ENCODE results near the gene CARTPT. TPM values are rescaled to one million over a fixed set of nuclear protein-coding genes. Genes with fewer than 3 reads are reported as not detected.

The CARTPT gene
- total RNA-seq, 2 experiments from 2014 or later, result not detected

- no peaks in the 10 kb centered on the region for H3K4me1 Mint-ChIP-seq
- ATAC-seq (ENCODE audit: low read depth) (no peak), DNase-seq (no peak)
- H3K27ac Mint-ChIP-seq, result no peak overlapping the region
- peaks cover 9% of the 10 kb centered on the region for H3K27me3 Mint-ChIP-seq
- no peak overlapping the region for H3K4me3 Mint-ChIP-seq
- no peaks in the 10 kb centered on the region for H3K9me3 Mint-ChIP-seq
- no peaks in the 10 kb centered on the region for H3K36me3 Mint-ChIP-seq
- POLR2A ChIA-PET, result no interaction called here
Observed at GRCh38 chr5:71744009-71744790, 25.1 kb downstream of the CARTPT start.

GRCh38 chr5:71747182-71747581 lies 28.1 kb downstream of the CARTPT start:
- Mint-ChIP-seq H3K4me3 (no peak overlapping the region), H3K36me3 (no peaks in the 10 kb centered on the region), H3K9me3 (no peaks in the 10 kb centered on the region), H3K4me1 (no peaks in the 10 kb centered on the region), H3K27ac (no peak overlapping the region), H3K27me3 (peaks cover 2% of the 10 kb centered on the region)
- POLR2A ChIA-PET, result no interaction called here
- DNase-seq, result no peak
- no peak for ATAC-seq (ENCODE audit: low read depth)

- Mint-ChIP-seq H3K36me3 (no peaks in the 10 kb centered on the region), H3K9me3 (no peaks in the 10 kb centered on the region), H3K4me1 (no peaks in the 10 kb centered on the region), H3K4me3 (no peak overlapping the region), H3K27me3 (peaks cover 2% of the 10 kb centered on the region), H3K27ac (no peak overlapping the region)
- no peak for ATAC-seq (ENCODE audit: low read depth)
- no peak for DNase-seq
- POLR2A ChIA-PET, result no interaction called here
Observed at GRCh38 chr5:71748360-71748759, 29.3 kb downstream of the CARTPT start.

- POLR2A ChIA-PET, result no interaction called here
- H3K4me1 Mint-ChIP-seq, result no peaks in the 10 kb centered on the region
- H3K36me3 Mint-ChIP-seq, result no peaks in the 10 kb centered on the region
- H3K9me3 Mint-ChIP-seq, result no peaks in the 10 kb centered on the region
- ATAC-seq (ENCODE audit: low read depth) (no peak), DNase-seq (no peak)
- H3K27me3 Mint-ChIP-seq, result peaks cover 2% of the 10 kb centered on the region
- H3K4me3 Mint-ChIP-seq, result no peak overlapping the region
- H3K27ac Mint-ChIP-seq, result no peak overlapping the region
Observed at GRCh38 chr5:71751422-71751821, 32.3 kb downstream of the CARTPT start.

- no peaks in the 10 kb centered on the region for H3K36me3 Mint-ChIP-seq
- ATAC-seq (ENCODE audit: low read depth), result no peak
- H3K27me3 Mint-ChIP-seq, result peaks cover 2% of the 10 kb centered on the region
- no peaks in the 10 kb centered on the region for H3K9me3 Mint-ChIP-seq
- no peak overlapping the region for H3K4me3 Mint-ChIP-seq
- peaks cover 4% of the 10 kb centered on the region for H3K4me1 Mint-ChIP-seq
- POLR2A ChIA-PET, result no interaction called here
- DNase-seq, result no peak
- no peak overlapping the region for H3K27ac Mint-ChIP-seq
Observed at GRCh38 chr5:71752441-71753190, 33.5 kb downstream of the CARTPT start.

GRCh38 chr5:71757590-71758543 lies 38.8 kb downstream of the CARTPT start:
- Mint-ChIP-seq H3K4me3 (peak overlapping the region; percentile 48), H3K4me1 (peaks cover 7% of the 10 kb centered on the region), H3K27ac (no peak overlapping the region), H3K36me3 (no peaks in the 10 kb centered on the region), H3K9me3 (no peaks in the 10 kb centered on the region), H3K27me3 (peaks cover 2% of the 10 kb centered on the region)
- POLR2A ChIA-PET, result no interaction called here
- peak; percentile 95 for ATAC-seq (ENCODE audit: low read depth)
- peak; percentile 44 for DNase-seq

- Mint-ChIP-seq H3K27me3 (peaks cover 2% of the 10 kb centered on the region), H3K4me1 (peaks cover 1% of the 10 kb centered on the region), H3K4me3 (no peak overlapping the region), H3K36me3 (no peaks in the 10 kb centered on the region), H3K9me3 (no peaks in the 10 kb centered on the region), H3K27ac (no peak overlapping the region)
- ATAC-seq (ENCODE audit: low read depth), result no peak
- POLR2A ChIA-PET, result no interaction called here
- no peak for DNase-seq
Observed at GRCh38 chr5:71762826-71763225, 43.8 kb downstream of the CARTPT start.

- ATAC-seq (ENCODE audit: low read depth), result no peak
- POLR2A ChIA-PET, result no interaction called here
- no peak overlapping the region for H3K27ac Mint-ChIP-seq
Observed at GRCh38 chr5:71767661-71768060, 48.6 kb downstream of the CARTPT start.

GRCh38 chr5:71769287-71769686 lies 50.2 kb downstream of the CARTPT start:
- Mint-ChIP-seq H3K4me3 (no peak overlapping the region), H3K4me1 (peaks cover 7% of the 10 kb centered on the region), H3K36me3 (no peaks in the 10 kb centered on the region), H3K27me3 (peaks cover 17% of the 10 kb centered on the region), H3K9me3 (no peaks in the 10 kb centered on the region), H3K27ac (no peak overlapping the region)
- POLR2A ChIA-PET, result no interaction called here
- DNase-seq, result no peak
- ATAC-seq (ENCODE audit: low read depth), result no peak

More at GRCh38 chr5:71767661-71768060, 48.6 kb downstream of the CARTPT start:
- H3K36me3 Mint-ChIP-seq, result no peaks in the 10 kb centered on the region
- no peaks in the 10 kb centered on the region for H3K9me3 Mint-ChIP-seq
- H3K4me3 Mint-ChIP-seq, result no peak overlapping the region
- H3K4me1 Mint-ChIP-seq, result peaks cover 7% of the 10 kb centered on the region
- no peak for DNase-seq
- peaks cover 10% of the 10 kb centered on the region for H3K27me3 Mint-ChIP-seq

- Mint-ChIP-seq H3K36me3 (no peaks in the 10 kb centered on the region), H3K4me1 (peaks cover 7% of the 10 kb centered on the region), H3K4me3 (no peak overlapping the region), H3K27me3 (peaks cover 17% of the 10 kb centered on the region), H3K9me3 (no peaks in the 10 kb centered on the region), H3K27ac (no peak overlapping the region)
- DNase-seq (no peak), ATAC-seq (ENCODE audit: low read depth) (no peak)
- POLR2A ChIA-PET, result no interaction called here
Observed at GRCh38 chr5:71770381-71770780, 51.3 kb downstream of the CARTPT start.

Other genes with a start within 250 kb of the CARTPT start
- 10 to 100 TPM; 37.1 to 42.6 TPM for gene MCCC2, start 131.9 kb upstream of the CARTPT start, total RNA-seq

Data from activated naive CD8-positive, alpha-beta T cell treated with anti-CD3 and anti-CD28 coated beads, Interleukin-2, amount 10 ng/mL, durations not matched to agents 7 days and 5 days (primary cell).